OCI-LY1 (cell line): ENCODE results near the gene PBRM1.

Experiments used
- EZH2 ChIP-seq: fragments of 200-600 bp; sonication (generic), shearing (Covaris generic); IDR thresholded peaks from 2 replicates; pipeline ENCODE4 v1.8.0; 2017; ENCODE audit warnings: borderline replicate concordance, mixed run types, mild to moderate bottlenecking, antibody characterized with exemption, low read length, moderate library complexity, mixed read lengths
- TF ChIP-seq, protein P1 (sequence below): fragments of 200-600 bp; sonication (generic), shearing (Covaris generic); IDR thresholded peaks from 2 replicates; pipeline ENCODE4 v1.5.1; 2017; ENCODE audit warnings: mild to moderate bottlenecking, antibody characterized with exemption, low read length, moderate library complexity, mixed read lengths

DNA sequence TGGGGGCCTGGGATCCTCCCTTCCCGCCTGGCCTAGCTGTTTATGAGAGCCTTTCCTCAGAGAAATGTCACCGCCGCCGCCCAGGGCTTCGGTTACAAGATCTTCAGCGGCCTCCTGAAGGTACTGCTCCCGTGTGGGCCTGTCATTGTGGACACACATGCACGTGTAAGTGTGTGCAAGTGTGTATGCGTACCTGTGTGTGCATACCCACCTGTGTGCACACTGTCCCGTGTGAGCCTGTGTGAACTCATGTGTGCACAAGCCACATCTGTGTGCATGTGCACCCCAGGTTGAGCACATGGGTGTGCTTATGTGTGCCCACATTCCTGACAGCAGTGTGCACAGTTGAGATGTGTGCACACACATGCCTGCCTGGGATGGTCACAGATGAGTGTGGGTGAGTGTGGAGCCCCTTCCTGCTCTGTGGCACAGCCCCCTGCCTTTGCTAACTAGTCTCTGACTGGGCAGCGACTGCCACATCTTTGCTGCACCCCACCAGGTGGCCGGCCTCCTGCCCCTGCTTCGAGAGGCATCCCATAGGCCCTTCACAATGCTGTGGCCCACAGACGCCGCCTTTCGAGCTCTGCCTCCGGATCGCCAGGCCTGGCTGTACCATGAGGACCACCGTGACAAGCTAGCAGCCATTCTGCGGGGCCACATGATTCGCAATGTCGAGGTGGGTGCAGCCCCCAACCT, 166.1 kb downstream of the PBRM1 start:
- TF ChIP-seq, protein P1, sequence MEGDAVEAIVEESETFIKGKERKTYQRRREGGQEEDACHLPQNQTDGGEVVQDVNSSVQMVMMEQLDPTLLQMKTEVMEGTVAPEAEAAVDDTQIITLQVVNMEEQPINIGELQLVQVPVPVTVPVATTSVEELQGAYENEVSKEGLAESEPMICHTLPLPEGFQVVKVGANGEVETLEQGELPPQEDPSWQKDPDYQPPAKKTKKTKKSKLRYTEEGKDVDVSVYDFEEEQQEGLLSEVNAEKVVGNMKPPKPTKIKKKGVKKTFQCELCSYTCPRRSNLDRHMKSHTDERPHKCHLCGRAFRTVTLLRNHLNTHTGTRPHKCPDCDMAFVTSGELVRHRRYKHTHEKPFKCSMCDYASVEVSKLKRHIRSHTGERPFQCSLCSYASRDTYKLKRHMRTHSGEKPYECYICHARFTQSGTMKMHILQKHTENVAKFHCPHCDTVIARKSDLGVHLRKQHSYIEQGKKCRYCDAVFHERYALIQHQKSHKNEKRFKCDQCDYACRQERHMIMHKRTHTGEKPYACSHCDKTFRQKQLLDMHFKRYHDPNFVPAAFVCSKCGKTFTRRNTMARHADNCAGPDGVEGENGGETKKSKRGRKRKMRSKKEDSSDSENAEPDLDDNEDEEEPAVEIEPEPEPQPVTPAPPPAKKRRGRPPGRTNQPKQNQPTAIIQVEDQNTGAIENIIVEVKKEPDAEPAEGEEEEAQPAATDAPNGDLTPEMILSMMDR, result no peak
- no peak for TF ChIP-seq EZH2
